H9 (cell line): ENCODE results near the gene CCM2L. TPM values are rescaled to one million over a fixed set of nuclear protein-coding genes. Genes with fewer than 3 reads are reported as not detected.

Experiments
- DNase-seq: peaks from one replicate; pipeline ENCODE4 v3.0.0-alpha.2; 2017
- H2AFZ ChIP-seq: one replicate; pipeline ENCODE4 v1.6.1; 2013; ENCODE audit warnings: mild to moderate bottlenecking, low read length, control low read depth, moderate library complexity
- H2AK5ac ChIP-seq: 2 replicates; pipeline ENCODE4 v1.6.1; 2013; ENCODE audit warnings: low read length, control low read depth, mixed read lengths; ENCODE audit not compliant: insufficient read length
- H2BK120ac ChIP-seq: one replicate; pipeline ENCODE4 v1.6.1; 2013; ENCODE audit warnings: low read depth, mild to moderate bottlenecking, low read length, control low read depth, inconsistent platforms; ENCODE audit not compliant: poor library complexity, severe bottlenecking
- H2BK12ac ChIP-seq: 2 replicates; pipeline ENCODE4 v1.6.1; 2013; ENCODE audit warnings: low read length, control low read depth, mixed read lengths, low read depth; ENCODE audit not compliant: insufficient read length
- H2BK15ac ChIP-seq: 2 replicates; pipeline ENCODE4 v1.6.1; 2013; ENCODE audit warnings: low read depth, low read length, control low read depth
- H2BK20ac ChIP-seq: one replicate; pipeline ENCODE4 v1.6.1; 2013; ENCODE audit warnings: low read depth, mild to moderate bottlenecking, low read length, control low read depth, inconsistent platforms; ENCODE audit not compliant: poor library complexity, severe bottlenecking
- H2BK5ac ChIP-seq: 2 replicates; pipeline ENCODE4 v1.6.1; 2013; ENCODE audit warnings: low read length, control low read depth, mixed read lengths; ENCODE audit not compliant: insufficient read length
- H3K14ac ChIP-seq: 2 replicates; pipeline ENCODE4 v1.6.1; 2013; ENCODE audit warnings: low read length, control low read depth; ENCODE audit not compliant: insufficient read depth
- H3K18ac ChIP-seq: 2 replicates; pipeline ENCODE4 v1.6.1; 2013; ENCODE audit warnings: low read depth, mild to moderate bottlenecking, mixed read lengths, low read length, control low read depth; ENCODE audit not compliant: insufficient read length
- H3K23ac ChIP-seq: 2 replicates; pipeline ENCODE4 v1.6.1; 2013; ENCODE audit warnings: low read length, control low read depth, mixed read lengths, low read depth; ENCODE audit not compliant: insufficient read length
- H3K23me2 ChIP-seq: 2 replicates; pipeline ENCODE4 v1.6.1; 2013; ENCODE audit warnings: low read depth, mild to moderate bottlenecking, mixed read lengths, low read length, control low read depth; ENCODE audit not compliant: insufficient read length, poor library complexity, severe bottlenecking
- H3K27ac ChIP-seq: 2 replicates; pipeline ENCODE4 v1.5.1; 2013; ENCODE audit warnings: low read length, control low read depth, mixed read lengths, low read depth; ENCODE audit not compliant: insufficient read length
- H3K27me3 ChIP-seq: 2 replicates; pipeline ENCODE4 v1.6.1; 2013; ENCODE audit warnings: low read length, control low read depth, inconsistent platforms; ENCODE audit not compliant: insufficient read depth
- H3K4ac ChIP-seq: 2 replicates; pipeline ENCODE4 v1.6.1; 2013; ENCODE audit warnings: low read depth, mild to moderate bottlenecking, control low read depth, inconsistent platforms, low read length, moderate library complexity
- H3K4me1 ChIP-seq: 2 replicates; pipeline ENCODE4 v1.6.1; 2013; ENCODE audit warnings: low read length, control low read depth, inconsistent platforms; ENCODE audit not compliant: insufficient read depth
- H3K4me2 ChIP-seq: 2 replicates; pipeline ENCODE4 v1.6.1; 2013; ENCODE audit warnings: low read length, control low read depth, mixed read lengths; ENCODE audit not compliant: insufficient read length, insufficient read depth
- H3K56ac ChIP-seq: 2 replicates; pipeline ENCODE4 v1.6.1; 2013; ENCODE audit warnings: low read depth, mild to moderate bottlenecking, mixed read lengths, low read length, control low read depth; ENCODE audit not compliant: insufficient read length
- H3K79me1 ChIP-seq: 2 replicates; pipeline ENCODE4 v1.6.1; 2013; ENCODE audit warnings: low read depth, mild to moderate bottlenecking, moderate library complexity, low read length, control low read depth, inconsistent platforms; ENCODE audit not compliant: insufficient read depth, poor library complexity, severe bottlenecking
- H3K79me2 ChIP-seq: 2 replicates; pipeline ENCODE4 v1.6.1; 2013; ENCODE audit warnings: low read length, control low read depth, inconsistent platforms; ENCODE audit not compliant: insufficient read depth
- H3K9ac ChIP-seq: 2 replicates; pipeline ENCODE4 v1.6.1; 2013; ENCODE audit warnings: low read length, control low read depth, mixed read lengths; ENCODE audit not compliant: insufficient read length; ENCODE audit errors: extremely low read depth
- H3K9me3 ChIP-seq: one replicate; pipeline ENCODE4 v1.6.1; 2013; ENCODE audit warnings: low read depth, low read length, inconsistent platforms; ENCODE audit not compliant: control insufficient read depth
- H3T11ph ChIP-seq: one replicate; pipeline ENCODE4 v1.6.1; 2013; ENCODE audit warnings: mild to moderate bottlenecking, low read length, control low read depth, inconsistent platforms
- H4K20me1 ChIP-seq: one replicate; pipeline ENCODE4 v1.6.1; 2013; ENCODE audit not compliant: control insufficient read depth, insufficient read length, insufficient read depth
- H4K5ac ChIP-seq: 2 replicates; pipeline ENCODE4 v1.6.1; 2013; ENCODE audit warnings: low read depth, mild to moderate bottlenecking, mixed read lengths, low read length, control low read depth; ENCODE audit not compliant: insufficient read length
- H4K8ac ChIP-seq: replicated peaks from 2 replicates; pipeline ENCODE4 v1.6.1; 2013; ENCODE audit warnings: low read length, control low read depth, mixed read lengths, low read depth; ENCODE audit not compliant: insufficient read length
- H4K91ac ChIP-seq: 2 replicates; pipeline ENCODE4 v1.6.1; 2013; ENCODE audit warnings: low read depth, mild to moderate bottlenecking, moderate library complexity, mixed read lengths, low read length, control low read depth; ENCODE audit not compliant: insufficient read length
- H3K27ac Mint-ChIP-seq, 3 experiments: 2 replicates in 2 of 3; 3 replicates in 1 of 3; pipeline ENCODE4 v1.8.0; 2020 to 2021; ENCODE audit warnings: mixed read lengths in 3 of 3, mild to moderate bottlenecking in 1 of 3, moderate library complexity in 1 of 3
- H3K27me3 Mint-ChIP-seq: 2 replicates; pipeline ENCODE4 v1.8.0; 2021; ENCODE audit warnings: low read depth, mild to moderate bottlenecking, moderate library complexity, mixed read lengths
- H3K36me3 Mint-ChIP-seq, 3 experiments: 2 replicates in 2 of 3; 3 replicates in 1 of 3; pipeline ENCODE4 v1.8.0; 2020 to 2021; ENCODE audit warnings: low read depth in 3 of 3, mixed read lengths in 3 of 3; ENCODE audit not compliant: insufficient read depth in 1 of 3
- H3K4me1 Mint-ChIP-seq, 2 experiments: 2 replicates each; pipeline ENCODE4 v1.8.0; 2020; ENCODE audit warnings: mixed read lengths in 2 of 2
- H3K4me3 Mint-ChIP-seq, 2 experiments: 2 replicates in 1 of 2; 3 replicates in 1 of 2; pipeline ENCODE4 v1.8.0; 2020 to 2021; ENCODE audit warnings: mild to moderate bottlenecking in 2 of 2, mixed read lengths in 2 of 2, moderate library complexity in 1 of 2
- H3K9me3 Mint-ChIP-seq, 2 experiments: 2 replicates in 1 of 2; 3 replicates in 1 of 2; pipeline ENCODE4 v1.8.0; 2020; ENCODE audit warnings: mild to moderate bottlenecking in 2 of 2, mixed read lengths in 2 of 2, moderate library complexity in 1 of 2
- WGBS: extraction: QIAGEN DNeasy Blood & Tissue Kit; methylation state at CpG from one replicate; pipeline ENCODE4 v1.1.7; 2013; ENCODE audit warnings: missing lambda C conversion rate, low lambda C conversion rate, mixed read lengths; ENCODE audit not compliant: insufficient read length; ENCODE audit errors: extremely low coverage; 5-methylcytosine and 5-hydroxymethylcytosine counted together
- total RNA-seq: library from RNA; stranded (reverse); gene quantifications from 2 replicates; pipeline ENCODE4 v1.2.1, GENCODE V29; 2021
- TF ChIP-seq, protein P1 (sequence below): fragments of 200-600 bp; sonication (generic); conservative IDR thresholded peaks from 3 replicates; pipeline ENCODE4 v1.8.0; 2021; ENCODE audit warnings: antibody characterized with exemption, mild to moderate bottlenecking

Gene CCM2L
- total RNA-seq, 1 experiment from 2014 or later: 4.6 TPM

DNA sequence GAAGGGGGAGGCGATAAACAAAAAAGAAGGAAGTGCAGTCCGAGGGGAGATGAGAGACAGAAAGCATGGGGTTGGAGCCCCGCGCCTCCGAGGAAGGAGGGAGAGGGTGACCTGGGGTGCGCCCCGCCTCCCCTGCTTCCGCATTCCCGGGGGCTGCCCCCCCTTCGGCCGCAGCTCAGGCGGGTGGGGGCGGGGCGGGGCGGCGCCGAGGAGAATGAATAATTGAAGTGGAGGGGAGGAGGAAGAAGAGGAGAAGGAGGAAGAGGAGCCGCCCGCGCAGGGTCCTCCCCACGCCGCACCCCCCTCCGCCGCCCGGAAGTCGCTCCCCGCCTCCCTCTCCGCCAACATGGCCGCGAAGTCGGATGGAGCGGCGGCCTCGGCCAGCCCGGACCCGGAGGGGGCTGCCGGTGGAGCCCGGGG is 42.4 kb upstream of the CCM2L start, which contains the start of gene XKR7:
Gene XKR7 (plus strand): TSS at position 322 of the 420 bp plus-strand sequence. CDS start 25 bp downstream, at position 347.
- peak within 1 kb of the TSS in 2 of 3 experiments; percentile 3 to 90; a peak in 3 of 7 replicates for H3K27ac Mint-ChIP-seq
- Histone ChIP-seq H4K8ac (no peak within 1 kb of the TSS), H3K14ac (no peak within 1 kb of the TSS), H4K5ac (no peak within 1 kb of the TSS), H3K27me3 (peaks cover 2% of the 10 kb centered on the region; the same call in 1 of the 2 replicates), H3K27ac (no peak within 1 kb of the TSS), H3K4me2 (peak within 1 kb of the TSS; percentile 73), H3T11ph (no peak within 1 kb of the TSS), H3K9ac (peak within 1 kb of the TSS; percentile 11), H4K91ac (no peak within 1 kb of the TSS), H2BK12ac (no peak within 1 kb of the TSS), H3K18ac (no peak within 1 kb of the TSS), H2AFZ (peak within 1 kb of the TSS; percentile 24), H2BK5ac (no peak within 1 kb of the TSS), H3K56ac (no peak within 1 kb of the TSS), H2BK15ac (no peak within 1 kb of the TSS), H3K9me3 (no peaks in the 10 kb centered on the region), H3K4ac (no peak within 1 kb of the TSS), H3K4me1 (no peaks in the 10 kb centered on the region), H3K79me2 (no peaks in the 10 kb centered on the region), H4K20me1 (no peaks in the 10 kb centered on the region), H3K79me1 (no peaks in the 10 kb centered on the region), H2AK5ac (no peak within 1 kb of the TSS), H2BK20ac (no peak within 1 kb of the TSS), H2BK120ac (no peak within 1 kb of the TSS), H3K23me2 (peaks cover 7% of the 10 kb centered on the region), H3K23ac (no peak within 1 kb of the TSS)
- H3K9me3 Mint-ChIP-seq: no peaks in the 10 kb centered on the region; a peak in 1 of 5 replicates
- DNase-seq: peak; percentile 72
- H3K4me1 Mint-ChIP-seq: peaks cover 14 to 23% of the 10 kb centered on the region in 2 experiments
- WGBS: no CpG with 5 or more reads among the region's 38 CpGs
- no peaks in the 10 kb centered on the region for H3K36me3 Mint-ChIP-seq
- TF ChIP-seq, protein P1, sequence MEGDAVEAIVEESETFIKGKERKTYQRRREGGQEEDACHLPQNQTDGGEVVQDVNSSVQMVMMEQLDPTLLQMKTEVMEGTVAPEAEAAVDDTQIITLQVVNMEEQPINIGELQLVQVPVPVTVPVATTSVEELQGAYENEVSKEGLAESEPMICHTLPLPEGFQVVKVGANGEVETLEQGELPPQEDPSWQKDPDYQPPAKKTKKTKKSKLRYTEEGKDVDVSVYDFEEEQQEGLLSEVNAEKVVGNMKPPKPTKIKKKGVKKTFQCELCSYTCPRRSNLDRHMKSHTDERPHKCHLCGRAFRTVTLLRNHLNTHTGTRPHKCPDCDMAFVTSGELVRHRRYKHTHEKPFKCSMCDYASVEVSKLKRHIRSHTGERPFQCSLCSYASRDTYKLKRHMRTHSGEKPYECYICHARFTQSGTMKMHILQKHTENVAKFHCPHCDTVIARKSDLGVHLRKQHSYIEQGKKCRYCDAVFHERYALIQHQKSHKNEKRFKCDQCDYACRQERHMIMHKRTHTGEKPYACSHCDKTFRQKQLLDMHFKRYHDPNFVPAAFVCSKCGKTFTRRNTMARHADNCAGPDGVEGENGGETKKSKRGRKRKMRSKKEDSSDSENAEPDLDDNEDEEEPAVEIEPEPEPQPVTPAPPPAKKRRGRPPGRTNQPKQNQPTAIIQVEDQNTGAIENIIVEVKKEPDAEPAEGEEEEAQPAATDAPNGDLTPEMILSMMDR: no peak
- H3K27me3 Mint-ChIP-seq: peaks cover 81% of the 10 kb centered on the region
- peak within 1 kb of the TSS; percentile 91 to 92 for H3K4me3 Mint-ChIP-seq
